NCI-H748 (cell line): Measurements from ENCODE around the gene SOX15.
"Not testable (repeated sequence)": the region's sequence is repeated elsewhere in the genome, so short reads cannot be mapped to it uniquely, and the experiment has no call there.

Experiments
- DNase-seq: peaks from one replicate; lab custom pipeline; 2025; ENCODE audit not compliant: unreplicated experiment; lab: John Stamatoyannopoulos, UW

The SOX15 gene

DNA sequence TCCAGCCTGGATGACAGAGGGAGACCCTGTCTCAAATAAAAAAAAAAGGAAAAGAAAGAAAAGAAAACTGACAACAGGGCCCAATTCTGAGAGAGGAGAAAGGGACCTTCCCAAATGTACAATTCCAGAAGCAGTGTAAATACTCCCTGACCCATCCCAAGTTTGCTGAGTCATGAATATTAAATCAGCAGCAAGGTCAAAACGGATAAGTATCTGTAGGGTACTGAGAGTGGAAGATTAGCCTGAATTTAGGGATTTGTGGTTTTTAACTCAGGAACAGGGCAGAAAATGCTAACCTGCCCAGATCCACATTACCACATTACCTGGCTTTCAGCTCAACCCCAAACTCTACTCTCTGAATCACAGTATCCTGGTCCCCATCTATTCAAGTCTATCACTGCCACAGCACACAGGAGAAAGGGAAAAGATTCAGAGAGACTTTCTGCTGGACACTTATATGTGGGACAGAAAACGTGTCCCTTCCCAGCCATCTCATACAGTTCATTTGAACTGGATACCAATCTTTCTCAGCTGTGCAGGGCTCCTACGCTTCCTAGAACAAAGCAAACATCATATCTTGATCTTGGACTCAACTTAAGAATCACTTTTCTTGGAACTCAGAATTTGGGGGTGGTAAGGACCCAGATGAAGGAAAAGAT, 21.9 kb upstream of the SOX15 start:
- no peak for DNase-seq

DNA sequence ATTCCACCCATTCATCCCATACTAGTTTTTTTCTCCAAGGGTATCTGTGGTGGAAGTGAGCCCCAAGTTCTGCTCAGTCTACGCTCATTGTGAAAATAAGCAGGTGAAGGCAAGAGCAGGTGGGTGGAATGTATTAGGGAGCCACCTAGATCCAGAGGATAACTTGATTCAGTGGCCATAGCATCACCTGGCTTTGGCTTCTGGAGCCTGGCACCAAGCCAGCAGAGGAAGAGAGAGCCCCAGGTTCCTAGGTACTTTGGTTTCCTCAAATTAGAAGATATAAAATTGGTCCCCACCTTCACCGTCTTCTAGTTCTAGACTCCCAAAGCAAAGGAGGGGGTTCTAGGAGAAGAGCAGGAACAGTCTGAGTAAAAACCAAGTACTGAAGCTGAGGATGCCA, 20.7 kb upstream of the SOX15 start:
- peak; percentile 29 for DNase-seq

DNA sequence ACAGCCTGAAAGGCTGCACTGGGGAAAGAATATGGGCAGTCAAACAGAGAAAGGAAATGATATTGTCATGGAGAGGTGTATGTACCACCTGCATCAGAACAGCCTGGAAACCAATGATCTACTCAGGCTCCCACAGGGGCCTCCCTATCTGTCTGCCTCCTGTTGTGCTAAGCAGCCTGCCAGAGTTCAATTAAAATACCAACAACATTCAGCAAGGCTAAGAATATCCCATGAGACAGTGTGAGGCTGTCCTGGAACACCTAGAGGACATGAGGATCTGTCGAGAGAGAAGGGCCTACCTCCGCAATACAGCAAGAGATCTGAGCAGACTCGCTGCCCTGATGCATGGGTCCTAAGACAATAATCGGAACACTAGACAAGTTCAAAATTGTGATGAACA, 16.4 kb upstream of the SOX15 start:
- DNase-seq: no peak

DNA sequence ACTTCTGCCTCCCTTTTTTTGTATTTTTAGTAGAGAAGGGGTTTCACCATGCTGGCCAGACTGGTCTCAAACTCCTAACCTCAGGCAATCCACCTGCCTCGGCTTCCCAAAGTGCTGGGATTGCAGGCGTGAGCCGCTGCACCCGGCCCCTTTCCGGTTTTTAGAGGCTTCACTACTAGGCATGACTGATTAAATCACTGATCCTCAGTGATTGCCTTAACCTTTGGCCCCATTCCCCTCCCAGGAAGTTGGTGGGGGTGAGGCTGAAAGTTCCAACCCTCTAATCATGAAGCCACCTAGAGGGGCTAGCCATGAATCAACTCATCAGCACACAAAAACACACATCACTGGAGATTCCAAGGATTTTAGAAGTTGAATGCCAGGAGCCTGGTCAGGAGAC, 7.7 kb upstream of the SOX15 start:
- not testable (repeated sequence) for DNase-seq

DNA sequence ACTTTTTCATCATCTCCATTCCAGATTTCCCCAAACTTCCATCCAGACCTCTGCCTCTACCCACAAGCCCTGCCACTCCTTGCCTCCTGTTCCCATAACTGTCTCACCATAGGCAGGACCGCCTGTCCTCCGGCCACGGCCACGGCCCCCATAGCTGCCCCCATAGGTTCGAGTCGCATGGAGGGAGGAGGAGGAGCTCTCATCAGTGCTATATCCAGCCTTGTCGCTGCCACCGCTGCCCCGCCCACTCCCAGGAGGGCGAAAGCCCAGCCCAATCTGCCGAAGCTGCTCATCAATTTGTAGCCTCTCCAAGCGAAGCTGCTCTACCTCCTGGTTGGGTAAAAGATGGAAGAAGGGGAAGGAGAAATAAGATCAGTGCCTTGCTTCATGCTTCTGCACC, 3.4 kb upstream of the SOX15 start:
- DNase-seq: no peak

DNA sequence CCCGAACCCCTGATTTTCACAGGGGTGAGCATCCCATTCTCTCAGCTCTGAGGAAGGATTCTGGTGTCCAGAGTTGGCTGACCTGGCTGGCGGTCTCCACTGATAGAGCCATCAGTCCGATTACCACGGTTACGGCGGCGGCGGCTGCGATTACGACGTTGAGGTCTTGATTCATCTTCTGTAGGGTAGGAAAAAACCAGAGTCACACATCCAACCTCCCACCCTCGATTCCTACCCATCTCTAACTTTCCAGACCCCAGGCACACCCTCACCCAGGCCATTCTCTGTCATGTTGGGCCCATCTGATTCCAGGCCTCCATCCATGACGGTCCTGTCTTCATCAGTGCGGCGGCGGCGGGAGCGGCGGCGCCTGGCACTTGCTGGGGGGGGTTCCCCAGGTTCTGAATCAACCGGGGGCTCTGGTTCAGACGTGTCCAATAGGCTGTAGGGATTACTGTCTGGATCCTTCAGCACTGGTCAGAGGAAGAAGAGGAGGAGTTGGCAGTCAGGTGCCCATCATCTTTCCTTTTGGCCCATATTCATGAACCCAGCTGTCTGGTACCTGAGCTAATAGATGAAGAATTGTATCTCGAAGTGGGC, 2.6 kb upstream of the SOX15 start:
- no peak for DNase-seq

DNA sequence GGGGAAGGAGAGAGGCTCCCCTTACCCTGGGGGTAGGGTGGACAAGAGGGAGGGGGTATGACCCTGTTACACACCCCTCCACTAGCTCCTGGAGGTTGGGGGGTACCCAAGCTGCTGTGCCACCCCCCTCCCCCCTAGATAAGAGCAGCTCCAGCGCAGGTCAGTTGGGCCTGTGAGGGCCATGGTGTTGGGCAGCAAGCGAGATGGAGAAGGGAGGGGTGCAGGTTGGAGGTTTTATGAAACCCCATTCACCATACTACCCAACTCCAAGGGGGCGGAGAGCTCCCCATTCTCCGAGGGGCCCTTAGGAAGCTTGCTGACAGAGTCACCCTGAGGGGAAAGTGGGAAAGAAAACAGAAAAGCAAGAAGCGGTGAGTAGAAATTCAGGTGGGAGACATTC, 1.7 kb upstream of the SOX15 start:
- no peak for DNase-seq

DNA sequence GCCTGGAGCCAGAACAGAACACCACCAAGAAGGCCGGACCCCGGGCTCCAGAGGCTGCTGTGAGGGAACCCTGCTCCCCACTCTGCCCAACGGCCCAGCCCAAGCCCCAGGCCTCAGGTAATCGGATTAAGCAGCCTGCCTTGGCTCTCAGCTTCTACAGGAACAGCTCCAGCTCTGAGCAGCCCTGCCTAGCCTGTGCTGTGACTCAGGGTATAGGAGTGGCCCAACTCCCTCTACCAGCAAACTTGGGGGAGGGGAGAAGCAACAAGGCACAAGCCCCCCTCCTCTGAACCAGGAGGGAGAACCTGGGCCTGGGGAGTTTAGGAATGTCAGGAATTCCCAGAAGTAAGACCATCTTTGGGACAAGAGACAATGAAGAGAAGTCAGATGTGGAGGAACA, 849 bp upstream of the SOX15 start:
- no peak for DNase-seq

DNA sequence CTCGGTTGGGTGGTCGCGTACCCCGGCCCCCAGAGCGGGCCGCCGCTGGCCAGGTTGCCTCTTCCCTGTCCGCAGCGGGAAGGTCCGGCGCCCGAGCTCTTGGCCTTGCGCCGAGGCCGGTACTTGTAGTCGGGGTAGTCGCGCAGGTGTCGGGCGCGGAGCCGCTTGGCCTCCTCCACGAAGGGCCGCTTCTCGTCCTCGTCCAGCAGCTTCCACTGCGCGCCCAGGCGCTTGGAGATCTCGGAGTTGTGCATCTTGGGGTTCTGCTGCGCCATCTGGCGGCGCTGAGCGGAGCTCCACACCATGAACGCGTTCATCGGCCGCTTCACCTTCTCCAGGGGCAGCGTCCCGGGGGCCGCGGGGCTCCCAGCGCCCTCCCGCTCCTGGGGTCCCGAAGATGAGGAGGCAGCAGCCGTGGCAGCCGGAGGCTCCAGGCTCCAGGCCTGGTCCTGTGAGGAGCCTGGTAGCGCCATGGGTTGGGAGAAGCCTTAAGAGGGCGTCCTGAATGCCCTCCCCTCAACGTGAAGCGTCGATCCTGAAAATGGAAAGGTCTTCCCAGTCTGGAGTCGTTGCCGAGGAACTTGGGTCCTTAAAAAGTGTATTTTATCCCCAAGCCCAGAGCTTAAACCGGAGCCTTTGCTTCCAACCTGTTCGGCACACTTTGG, 558 bp downstream of the SOX15 start:
- DNase-seq: peak; percentile 90

DNA sequence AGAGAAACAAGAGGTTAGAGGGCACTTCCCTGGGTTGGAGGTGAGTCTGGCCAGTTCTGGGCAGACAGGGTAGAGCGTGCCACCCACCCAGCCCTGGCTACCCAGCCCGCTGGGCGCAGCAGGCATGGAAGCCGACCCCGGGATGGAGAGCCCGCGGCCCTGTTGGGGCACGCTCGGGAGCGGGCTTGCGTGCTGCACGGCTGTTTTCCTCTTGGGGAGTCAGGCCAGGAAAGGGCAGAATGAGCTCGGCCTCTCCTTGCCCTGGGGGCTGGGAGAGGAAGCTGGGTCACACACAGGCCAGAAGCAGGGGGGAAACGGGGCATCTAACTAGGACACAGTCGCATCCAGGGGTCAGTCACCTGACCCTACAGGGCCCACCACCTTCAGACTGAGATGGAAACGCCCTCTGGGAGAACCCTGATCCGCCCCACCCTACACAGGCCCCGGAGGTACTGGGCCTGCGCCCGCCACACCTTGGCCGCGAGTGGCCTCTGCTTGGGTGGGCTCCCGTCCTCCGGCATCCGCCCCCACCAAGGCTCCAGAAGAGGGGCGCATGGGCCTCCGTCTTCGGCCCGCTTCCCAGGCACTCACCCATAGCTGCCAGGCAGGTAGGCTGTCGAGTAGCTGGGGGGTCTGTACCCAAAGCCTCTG, 1.2 kb downstream of the SOX15 start:
- DNase-seq: no peak

DNA sequence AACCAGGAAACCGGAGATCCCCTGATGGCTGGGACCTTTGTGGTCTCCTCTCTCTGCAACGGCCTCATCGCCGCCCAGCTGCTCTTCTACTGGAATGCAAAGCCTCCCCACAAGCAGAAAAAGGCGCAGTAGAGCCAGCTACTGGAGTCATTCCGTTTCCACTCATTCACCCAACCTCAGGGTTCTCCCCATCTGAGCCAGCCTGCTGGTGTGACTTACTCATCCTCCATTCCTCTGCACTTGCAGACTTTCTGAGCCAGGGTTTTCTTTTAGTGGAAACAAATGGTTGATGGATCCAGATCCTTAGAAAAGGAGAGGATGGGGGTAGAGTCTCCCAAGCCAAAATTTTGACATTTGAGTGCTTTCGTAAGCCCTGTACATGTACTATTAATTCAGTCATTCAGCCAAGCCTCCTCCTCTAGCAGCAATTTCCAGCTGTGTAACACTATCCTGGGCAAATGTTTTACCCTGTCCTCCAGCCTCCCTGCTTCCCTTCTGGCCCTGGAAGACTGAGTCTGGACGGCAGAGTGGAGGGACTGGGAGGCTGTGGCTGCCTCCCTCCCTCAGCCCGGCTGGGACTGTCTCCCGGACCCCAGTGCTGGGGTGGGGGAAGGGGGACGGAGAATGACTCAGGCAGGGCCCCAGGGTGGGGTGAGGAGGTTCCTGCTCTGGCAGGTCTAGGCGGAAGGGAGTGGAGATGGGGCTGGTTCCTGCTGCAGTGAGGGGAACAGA, 2.3 kb downstream of the SOX15 start:
- no peak for DNase-seq

DNA sequence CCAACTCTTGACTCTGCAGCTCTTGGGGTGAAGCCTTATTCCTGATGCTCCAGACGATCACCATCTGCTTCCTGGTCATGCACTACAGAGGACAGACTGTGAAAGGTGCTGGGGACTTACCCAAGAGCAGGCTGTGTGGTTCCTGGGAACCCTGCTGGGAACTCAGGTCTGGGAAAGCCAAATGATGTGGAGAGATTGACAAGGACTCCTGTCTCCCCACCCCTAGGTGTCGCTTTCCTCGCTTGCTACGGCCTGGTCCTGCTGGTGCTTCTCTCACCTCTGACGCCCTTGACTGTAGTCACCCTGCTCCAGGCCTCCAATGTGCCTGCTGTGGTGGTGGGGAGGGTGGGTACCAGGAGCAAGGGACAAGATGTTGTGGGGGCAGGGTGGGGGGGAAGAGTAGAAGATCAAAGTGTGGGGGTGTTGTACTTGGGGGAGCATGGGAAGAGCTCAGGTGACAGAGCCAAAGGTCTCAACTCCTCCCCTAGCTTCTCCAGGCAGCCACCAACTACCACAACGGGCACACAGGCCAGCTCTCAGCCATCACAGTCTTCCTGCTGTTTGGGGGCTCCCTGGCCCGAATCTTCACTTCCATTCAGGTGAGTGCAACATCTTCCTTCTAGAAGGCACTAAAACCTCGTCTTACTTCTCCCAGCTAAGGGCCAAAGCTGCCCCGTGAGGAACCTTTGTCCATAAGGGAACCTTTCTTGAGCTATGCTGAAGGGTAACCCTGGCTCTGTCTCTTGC, 3.0 kb downstream of the SOX15 start:
- DNase-seq: no peak

DNA sequence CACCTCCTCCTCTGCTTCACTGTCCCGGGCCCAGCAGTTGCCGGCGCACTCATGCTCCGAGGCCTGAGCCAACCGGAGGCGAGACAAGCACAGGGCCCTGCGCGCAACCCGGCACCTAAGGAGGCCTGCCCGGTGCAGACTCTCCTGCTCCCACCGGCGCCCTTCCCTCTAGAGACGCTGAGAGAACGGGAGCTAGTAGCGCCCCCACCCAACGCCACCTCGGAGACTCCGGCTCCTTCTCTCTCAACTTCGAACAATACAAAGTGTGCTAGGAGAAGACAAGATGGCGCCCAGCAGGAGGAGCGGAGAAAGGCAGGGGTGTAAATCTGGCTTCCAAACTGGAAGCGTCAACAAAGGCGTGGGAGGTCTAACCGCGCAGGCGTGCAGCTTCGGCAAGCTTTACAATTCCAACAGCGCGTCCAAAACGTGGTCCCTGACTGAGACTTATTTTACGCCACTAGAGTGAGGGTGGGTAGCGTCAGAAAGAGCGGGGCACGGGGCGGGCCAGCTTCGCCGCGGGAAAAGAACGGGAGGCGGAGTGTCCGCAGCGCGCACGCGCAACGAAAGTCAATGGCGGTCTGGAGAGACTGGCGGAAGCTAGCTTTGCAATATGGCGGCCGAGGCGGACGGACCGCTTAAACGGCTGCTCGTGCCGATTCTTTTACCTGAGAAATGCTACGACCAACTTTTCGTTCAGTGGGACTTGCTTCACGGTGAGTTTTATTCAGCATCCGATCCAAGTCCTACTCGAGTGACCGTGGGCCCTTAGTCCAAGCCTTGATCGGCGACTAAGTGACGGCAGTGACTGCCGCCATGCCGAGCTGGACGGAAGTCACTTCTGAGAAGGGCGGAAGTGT, 6.4 kb downstream of the SOX15 start, which contains the start of gene MPDU1:
TSS of gene MPDU1 (plus strand) at position 600 of the 857 bp plus-strand sequence. CDS start at position 611, 11 bp downstream.
- DNase-seq: peak; percentile 99

DNA sequence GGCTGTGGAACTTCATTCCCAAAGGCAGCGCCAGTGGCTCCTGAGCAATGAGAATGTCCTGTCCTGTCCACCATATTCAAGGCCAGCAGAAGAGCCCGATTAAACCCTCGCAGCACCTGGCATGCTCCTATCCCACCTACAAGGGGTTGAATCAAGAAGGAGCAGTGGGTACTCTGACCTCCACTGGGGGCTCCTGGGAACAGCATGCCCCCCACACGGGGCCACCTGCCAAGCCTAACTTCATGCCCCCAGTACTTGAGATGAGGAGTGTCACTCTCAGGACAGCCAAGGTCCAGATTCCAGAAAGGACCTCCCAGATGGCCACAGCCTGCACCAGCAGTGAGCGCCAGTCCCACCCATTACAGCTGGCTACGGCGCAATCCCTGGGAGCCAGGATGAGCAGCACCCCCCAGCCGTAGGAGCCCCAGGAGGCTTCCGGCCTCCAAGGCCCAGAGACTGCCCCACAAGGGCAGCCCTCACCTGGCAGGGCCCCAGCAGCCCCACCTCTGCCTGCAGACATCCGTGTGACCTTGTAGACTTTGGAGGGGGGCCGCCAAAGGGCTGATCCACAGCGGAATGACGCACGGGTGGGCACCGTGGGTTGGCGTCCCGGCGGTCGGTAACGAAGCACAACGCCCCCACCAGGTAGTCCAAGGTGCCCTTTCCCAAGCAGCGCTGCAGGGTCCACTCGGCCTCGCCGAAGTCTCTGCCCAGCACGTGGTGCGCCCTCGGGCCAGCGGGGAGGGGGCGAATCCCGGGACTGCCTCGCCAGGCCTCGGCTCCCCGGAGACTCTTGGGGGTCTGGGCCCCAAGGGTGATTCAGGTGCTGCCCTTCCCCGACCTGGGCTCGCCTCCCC, 7.3 kb downstream of the SOX15 start:
- DNase-seq: no peak

DNA sequence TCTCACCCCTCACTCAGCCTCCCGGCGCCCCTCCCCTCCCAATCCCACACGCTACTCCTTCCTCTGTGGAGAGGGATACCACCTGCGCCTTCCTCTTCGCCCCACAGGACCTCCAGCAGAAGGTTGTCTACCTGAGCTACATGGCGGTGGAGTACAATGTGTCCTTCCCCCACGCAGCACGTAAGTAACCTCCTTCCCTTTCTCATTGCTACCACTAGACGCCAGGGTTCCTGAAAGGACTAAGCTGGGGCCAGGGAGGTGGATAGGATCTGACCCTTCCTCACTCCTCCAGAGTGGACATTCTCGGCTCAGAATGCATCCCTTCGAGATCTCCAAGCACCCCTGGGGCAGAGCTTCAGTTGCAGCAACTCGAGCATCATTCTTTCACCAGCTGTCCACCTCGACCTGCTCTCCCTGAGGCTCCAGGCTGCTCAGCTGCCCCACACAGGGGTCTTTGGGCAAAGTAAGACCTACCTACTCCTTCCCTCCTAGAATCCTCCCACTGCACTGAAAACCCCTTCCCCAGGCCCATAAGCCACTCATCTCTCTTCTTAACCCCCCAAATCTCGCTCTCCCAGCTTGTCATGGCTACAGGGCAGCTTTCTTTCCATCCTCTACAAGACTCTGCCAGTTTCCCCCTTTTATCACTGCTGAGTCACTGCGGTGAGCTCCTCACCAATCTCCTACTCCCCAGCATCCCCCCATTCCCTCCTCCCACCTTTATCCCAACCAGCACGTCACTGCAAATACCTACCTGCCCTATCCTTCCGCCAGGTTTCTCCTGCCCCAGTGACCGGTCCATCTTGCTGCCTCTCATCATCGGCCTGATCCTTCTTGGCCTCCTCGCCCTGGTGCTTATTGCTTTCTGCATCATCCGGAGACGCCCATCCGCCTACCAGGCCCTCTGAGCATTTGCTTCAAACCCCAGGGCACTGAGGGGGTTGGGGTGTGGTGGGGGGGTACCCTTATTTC, 9.0 kb downstream of the SOX15 start:
- no peak for DNase-seq

DNA sequence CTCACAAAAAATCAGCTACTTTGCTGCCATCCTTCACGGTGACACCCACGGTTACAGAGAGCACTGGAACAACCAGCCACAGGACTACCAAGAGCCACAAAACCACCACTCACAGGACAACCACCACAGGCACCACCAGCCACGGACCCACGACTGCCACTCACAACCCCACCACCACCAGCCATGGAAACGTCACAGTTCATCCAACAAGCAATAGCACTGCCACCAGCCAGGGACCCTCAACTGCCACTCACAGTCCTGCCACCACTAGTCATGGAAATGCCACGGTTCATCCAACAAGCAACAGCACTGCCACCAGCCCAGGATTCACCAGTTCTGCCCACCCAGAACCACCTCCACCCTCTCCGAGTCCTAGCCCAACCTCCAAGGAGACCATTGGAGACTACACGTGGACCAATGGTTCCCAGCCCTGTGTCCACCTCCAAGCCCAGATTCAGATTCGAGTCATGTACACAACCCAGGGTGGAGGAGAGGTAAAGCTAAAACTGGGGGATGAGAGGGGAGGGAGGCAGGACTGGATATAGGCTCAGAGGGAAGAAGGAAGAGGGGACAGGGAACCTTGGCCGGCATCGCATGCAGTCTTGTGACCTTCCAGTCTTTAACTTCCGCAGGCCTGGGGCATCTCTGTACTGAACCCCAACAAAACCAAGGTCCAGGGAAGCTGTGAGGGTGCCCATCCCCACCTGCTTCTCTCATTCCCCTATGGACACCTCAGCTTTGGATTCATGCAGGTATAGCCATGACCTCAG, 9.9 kb downstream of the SOX15 start:
- DNase-seq: no peak
